HepG2 (cell line): ENCODE results near the gene PHF23. TPM values are rescaled to one million over a fixed set of nuclear protein-coding genes. Genes with fewer than 3 reads are reported as not detected.

Experiments
- BCLAF1 ChIP-seq: fragments of 450-650 bp; IDR thresholded peaks from 2 replicates; pipeline ENCODE4 v1.6.1; 2017; ENCODE audit warnings: mild to moderate bottlenecking
- HIC2 ChIP-seq: sonication (generic); formaldehyde crosslinking; IDR thresholded peaks from 2 replicates; pipeline ENCODE4 v1.9.0; 2022; ENCODE audit warnings: low read depth, missing genetic modification reagents
- MED1 ChIP-seq: sonication (generic); formaldehyde crosslinking; IDR thresholded peaks from 2 replicates; pipeline ENCODE4 v1.4.0; 2020; ENCODE audit warnings: missing genetic modification reagents
- NRL ChIP-seq: sonication (generic); formaldehyde crosslinking; IDR thresholded peaks from 2 replicates; pipeline ENCODE4 v1.5.0; 2020; ENCODE audit warnings: missing genetic modification reagents, mild to moderate bottlenecking, moderate library complexity, borderline replicate concordance
- PATZ1 ChIP-seq: sonication (generic); formaldehyde crosslinking; IDR thresholded peaks from 2 replicates; pipeline ENCODE4 v1.4.0; 2020; ENCODE audit warnings: missing genetic modification reagents
- RBM22 ChIP-seq: fragments of 200-400 bp; formaldehyde crosslinking; optimal IDR thresholded peaks from 2 replicates; pipeline ENCODE3; 2017; ENCODE audit warnings: mild to moderate bottlenecking, low read length, moderate library complexity
- SSRP1 ChIP-seq: IDR thresholded peaks from 2 replicates; pipeline ENCODE4 v1.6.1; 2016; ENCODE audit warnings: control low read depth
- polyA plus RNA-seq, 8 experiments: library from polyadenylated mRNA; depleted of rRNA in 3 of 8; stranded (reverse) in 7 of 8; unstranded in 1 of 8; fragments of >200 nt; fragmentation: Illumina TruSeq in 4 of 8; extraction: Trizol in 4 of 8; gene quantifications; 2 replicates each; pipeline versions ENCODE4 v1.2.1 to v1.2.3, GENCODE V29; 2011 to 2016; ENCODE audit warnings: low read depth in 4 of 8, missing spikeins in 1 of 8, mixed read lengths in 1 of 8; ENCODE audit not compliant: insufficient read depth in 1 of 8
- total RNA-seq, 5 experiments: library from RNA; depleted of rRNA; stranded (reverse); fragments of >200 nt; fragmentation: Illumina TruSeq; extraction: Trizol; gene quantifications; 2 replicates each; pipeline ENCODE4 v1.2.3, GENCODE V29; 2016; ENCODE audit warnings: low read depth in 1 of 5
- TF ChIP-seq, protein P1 (sequence below), 2 experiments: sonication (generic) in 1 of 2; formaldehyde crosslinking in 1 of 2; IDR thresholded peaks; 2 replicates each; pipeline versions ENCODE4 v1.6.1 to v1.9.0; 2014 to 2022; ENCODE audit warnings: antibody characterized with exemption in 1 of 2, borderline replicate concordance in 1 of 2, inconsistent platforms in 1 of 2, low read depth in 1 of 2, missing genetic modification reagents in 1 of 2
- TF ChIP-seq, protein P2 (sequence below): sonication (generic); formaldehyde crosslinking; conservative IDR thresholded peaks from 2 replicates; pipeline ENCODE4 v1.8.1; 2023; ENCODE audit warnings: missing genetic modification reagents
- TF ChIP-seq, protein P3 (sequence below): IDR thresholded peaks from 2 replicates; pipeline ENCODE4 v1.6.1; 2012; ENCODE audit warnings: low read depth, low read length, improper control_type of control experiment

The PHF23 gene
- total and polyA plus RNA-seq, 2 of the 13 experiments (the other 11 are each of a cell fraction or from before 2014, with no cell fraction given) = 27.6 to 33.2 TPM

GRCh38 chr17:7252176-7253043 lies 13.2 kb upstream of the PHF23 start, which contains the start of gene ELP5 (continued):
- TF ChIP-seq RBM22 (peak; percentile 49), SSRP1 (CRISPR knock-in tag) (no peak), PATZ1 (peak; percentile 88), BCLAF1 (no peak), MED1 (peak; percentile 76), HIC2 (CRISPR knock-in tag) (peak; percentile 41; the same call in 1 of the 2 replicates), NRL (CRISPR knock-in tag) (peak; percentile 89; the same call in 1 of the 2 replicates)
- TF ChIP-seq, protein P1, sequence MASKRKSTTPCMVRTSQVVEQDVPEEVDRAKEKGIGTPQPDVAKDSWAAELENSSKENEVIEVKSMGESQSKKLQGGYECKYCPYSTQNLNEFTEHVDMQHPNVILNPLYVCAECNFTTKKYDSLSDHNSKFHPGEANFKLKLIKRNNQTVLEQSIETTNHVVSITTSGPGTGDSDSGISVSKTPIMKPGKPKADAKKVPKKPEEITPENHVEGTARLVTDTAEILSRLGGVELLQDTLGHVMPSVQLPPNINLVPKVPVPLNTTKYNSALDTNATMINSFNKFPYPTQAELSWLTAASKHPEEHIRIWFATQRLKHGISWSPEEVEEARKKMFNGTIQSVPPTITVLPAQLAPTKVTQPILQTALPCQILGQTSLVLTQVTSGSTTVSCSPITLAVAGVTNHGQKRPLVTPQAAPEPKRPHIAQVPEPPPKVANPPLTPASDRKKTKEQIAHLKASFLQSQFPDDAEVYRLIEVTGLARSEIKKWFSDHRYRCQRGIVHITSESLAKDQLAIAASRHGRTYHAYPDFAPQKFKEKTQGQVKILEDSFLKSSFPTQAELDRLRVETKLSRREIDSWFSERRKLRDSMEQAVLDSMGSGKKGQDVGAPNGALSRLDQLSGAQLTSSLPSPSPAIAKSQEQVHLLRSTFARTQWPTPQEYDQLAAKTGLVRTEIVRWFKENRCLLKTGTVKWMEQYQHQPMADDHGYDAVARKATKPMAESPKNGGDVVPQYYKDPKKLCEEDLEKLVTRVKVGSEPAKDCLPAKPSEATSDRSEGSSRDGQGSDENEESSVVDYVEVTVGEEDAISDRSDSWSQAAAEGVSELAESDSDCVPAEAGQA (IDR thresholded peaks at IDR 0.05; ENCODE audit: low read depth) = peak; percentile 82
- TF ChIP-seq, protein P1 (CRISPR knock-in tag; IDR thresholded peaks at IDR 0.05; ENCODE audit: borderline replicate concordance) = no peak
- TF ChIP-seq, protein P2, sequence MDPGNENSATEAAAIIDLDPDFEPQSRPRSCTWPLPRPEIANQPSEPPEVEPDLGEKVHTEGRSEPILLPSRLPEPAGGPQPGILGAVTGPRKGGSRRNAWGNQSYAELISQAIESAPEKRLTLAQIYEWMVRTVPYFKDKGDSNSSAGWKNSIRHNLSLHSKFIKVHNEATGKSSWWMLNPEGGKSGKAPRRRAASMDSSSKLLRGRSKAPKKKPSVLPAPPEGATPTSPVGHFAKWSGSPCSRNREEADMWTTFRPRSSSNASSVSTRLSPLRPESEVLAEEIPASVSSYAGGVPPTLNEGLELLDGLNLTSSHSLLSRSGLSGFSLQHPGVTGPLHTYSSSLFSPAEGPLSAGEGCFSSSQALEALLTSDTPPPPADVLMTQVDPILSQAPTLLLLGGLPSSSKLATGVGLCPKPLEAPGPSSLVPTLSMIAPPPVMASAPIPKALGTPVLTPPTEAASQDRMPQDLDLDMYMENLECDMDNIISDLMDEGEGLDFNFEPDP = no peak
- TF ChIP-seq, protein P3, sequence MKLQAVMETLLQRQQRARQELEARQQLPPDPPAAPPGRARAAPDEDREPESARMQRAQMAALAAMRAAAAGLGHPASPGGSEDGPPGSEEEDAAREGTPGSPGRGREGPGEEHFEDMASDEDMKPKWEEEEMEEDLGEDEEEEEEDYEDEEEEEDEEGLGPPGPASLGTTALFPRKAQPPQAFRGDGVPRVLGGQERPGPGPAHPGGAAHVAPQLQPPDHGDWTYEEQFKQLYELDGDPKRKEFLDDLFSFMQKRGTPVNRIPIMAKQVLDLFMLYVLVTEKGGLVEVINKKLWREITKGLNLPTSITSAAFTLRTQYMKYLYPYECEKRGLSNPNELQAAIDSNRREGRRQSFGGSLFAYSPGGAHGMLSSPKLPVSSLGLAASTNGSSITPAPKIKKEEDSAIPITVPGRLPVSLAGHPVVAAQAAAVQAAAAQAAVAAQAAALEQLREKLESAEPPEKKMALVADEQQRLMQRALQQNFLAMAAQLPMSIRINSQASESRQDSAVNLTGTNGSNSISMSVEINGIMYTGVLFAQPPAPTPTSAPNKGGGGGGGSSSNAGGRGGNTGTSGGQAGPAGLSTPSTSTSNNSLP = peak; percentile 16; the same call in 1 of the 2 replicates
